ENCODE results near the gene A4GNT. TPM values are rescaled to one million over a fixed set of nuclear protein-coding genes. Genes with fewer than 3 reads are reported as not detected.

The A4GNT gene
- total and polyA plus RNA-seq, 4 donors, result 0.07 to 0.42 (median 0.17) TPM; not detected in 1

DNA sequence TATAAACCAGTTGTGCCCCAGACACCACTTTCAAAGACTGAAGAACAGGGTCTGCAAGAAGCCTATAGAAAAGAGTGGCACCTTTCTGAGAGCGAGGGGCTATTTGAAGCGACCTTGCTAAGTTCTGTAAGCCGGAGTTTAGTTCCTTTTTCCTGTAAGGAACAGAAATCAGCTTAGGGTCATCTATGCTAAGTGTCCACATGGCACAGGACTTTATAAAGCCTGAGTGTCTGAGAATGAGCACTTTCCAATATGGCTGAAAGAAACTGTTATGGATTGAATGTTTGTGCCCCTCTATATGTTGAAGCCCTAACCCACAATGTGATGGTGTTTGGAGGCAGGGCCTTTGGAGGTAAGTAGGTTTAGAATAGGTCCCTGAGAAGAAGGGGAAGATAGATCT is 4.0 kb upstream of the A4GNT start:
- H3K9me3 ChIP-seq (ENCODE audit: control insufficient read depth in 4 of 4, low read length in 3 of 4), result no peaks in the 10 kb centered on the region
- no peaks in the 10 kb centered on the region for H3K4me1 ChIP-seq (ENCODE audit: control insufficient read depth in 4 of 4, insufficient read depth in 4 of 4, low read length in 3 of 4)
- no peaks in the 10 kb centered on the region for H3K36me3 ChIP-seq (ENCODE audit: control insufficient read depth in 4 of 4, insufficient read depth in 3 of 4, low read depth in 1 of 4, low read length in 3 of 4)
- no peak overlapping the region for H3K4me3 ChIP-seq (ENCODE audit: low read depth in 1 of 3, low read length in 3 of 3)
- H3K27ac ChIP-seq (ENCODE audit: low read depth in 1 of 2, low read length in 2 of 2), result no peak overlapping the region
- TF ChIP-seq, protein P1, sequence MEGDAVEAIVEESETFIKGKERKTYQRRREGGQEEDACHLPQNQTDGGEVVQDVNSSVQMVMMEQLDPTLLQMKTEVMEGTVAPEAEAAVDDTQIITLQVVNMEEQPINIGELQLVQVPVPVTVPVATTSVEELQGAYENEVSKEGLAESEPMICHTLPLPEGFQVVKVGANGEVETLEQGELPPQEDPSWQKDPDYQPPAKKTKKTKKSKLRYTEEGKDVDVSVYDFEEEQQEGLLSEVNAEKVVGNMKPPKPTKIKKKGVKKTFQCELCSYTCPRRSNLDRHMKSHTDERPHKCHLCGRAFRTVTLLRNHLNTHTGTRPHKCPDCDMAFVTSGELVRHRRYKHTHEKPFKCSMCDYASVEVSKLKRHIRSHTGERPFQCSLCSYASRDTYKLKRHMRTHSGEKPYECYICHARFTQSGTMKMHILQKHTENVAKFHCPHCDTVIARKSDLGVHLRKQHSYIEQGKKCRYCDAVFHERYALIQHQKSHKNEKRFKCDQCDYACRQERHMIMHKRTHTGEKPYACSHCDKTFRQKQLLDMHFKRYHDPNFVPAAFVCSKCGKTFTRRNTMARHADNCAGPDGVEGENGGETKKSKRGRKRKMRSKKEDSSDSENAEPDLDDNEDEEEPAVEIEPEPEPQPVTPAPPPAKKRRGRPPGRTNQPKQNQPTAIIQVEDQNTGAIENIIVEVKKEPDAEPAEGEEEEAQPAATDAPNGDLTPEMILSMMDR (IDR thresholded peaks at IDR 0.05; ENCODE audit: low read depth, low read length, missing input control), result no peak
- TF ChIP-seq JUND (IDR thresholded peaks at IDR 0.05) (no peak), HNF4A (conservative IDR thresholded peaks at IDR 0.05) (no peak), EGR1 (IDR thresholded peaks at IDR 0.05; ENCODE audit: low read depth in 2 of 2) (no peak), FOXA2 (IDR thresholded peaks at IDR 0.05) (no peak), GABPA (IDR thresholded peaks at IDR 0.05 in 1 of 2, conservative IDR thresholded peaks at IDR 0.05 in 1 of 2) (no peak), YY1 (IDR thresholded peaks at IDR 0.05) (no peak), NR2F2 (IDR thresholded peaks at IDR 0.05) (no peak), TAF1 (conservative IDR thresholded peaks at IDR 0.05) (no peak), RAD21 (IDR thresholded peaks at IDR 0.05) (no peak), SP1 (IDR thresholded peaks at IDR 0.05) (no peak), FOXA1 (IDR thresholded peaks at IDR 0.05) (no peak), HNF4G (IDR thresholded peaks at IDR 0.05) (no peak), RXRA (IDR thresholded peaks at IDR 0.05) (no peak)
- TF ChIP-seq, protein P2, sequence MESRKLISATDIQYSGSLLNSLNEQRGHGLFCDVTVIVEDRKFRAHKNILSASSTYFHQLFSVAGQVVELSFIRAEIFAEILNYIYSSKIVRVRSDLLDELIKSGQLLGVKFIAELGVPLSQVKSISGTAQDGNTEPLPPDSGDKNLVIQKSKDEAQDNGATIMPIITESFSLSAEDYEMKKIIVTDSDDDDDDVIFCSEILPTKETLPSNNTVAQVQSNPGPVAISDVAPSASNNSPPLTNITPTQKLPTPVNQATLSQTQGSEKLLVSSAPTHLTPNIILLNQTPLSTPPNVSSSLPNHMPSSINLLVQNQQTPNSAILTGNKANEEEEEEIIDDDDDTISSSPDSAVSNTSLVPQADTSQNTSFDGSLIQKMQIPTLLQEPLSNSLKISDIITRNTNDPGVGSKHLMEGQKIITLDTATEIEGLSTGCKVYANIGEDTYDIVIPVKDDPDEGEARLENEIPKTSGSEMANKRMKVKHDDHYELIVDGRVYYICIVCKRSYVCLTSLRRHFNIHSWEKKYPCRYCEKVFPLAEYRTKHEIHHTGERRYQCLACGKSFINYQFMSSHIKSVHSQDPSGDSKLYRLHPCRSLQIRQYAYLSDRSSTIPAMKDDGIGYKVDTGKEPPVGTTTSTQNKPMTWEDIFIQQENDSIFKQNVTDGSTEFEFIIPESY (IDR thresholded peaks at IDR 0.05), result no peak
- TF ChIP-seq, protein P3, sequence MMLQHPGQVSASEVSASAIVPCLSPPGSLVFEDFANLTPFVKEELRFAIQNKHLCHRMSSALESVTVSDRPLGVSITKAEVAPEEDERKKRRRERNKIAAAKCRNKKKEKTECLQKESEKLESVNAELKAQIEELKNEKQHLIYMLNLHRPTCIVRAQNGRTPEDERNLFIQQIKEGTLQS (IDR thresholded peaks at IDR 0.05), result no peak
- TF ChIP-seq, protein P4, sequence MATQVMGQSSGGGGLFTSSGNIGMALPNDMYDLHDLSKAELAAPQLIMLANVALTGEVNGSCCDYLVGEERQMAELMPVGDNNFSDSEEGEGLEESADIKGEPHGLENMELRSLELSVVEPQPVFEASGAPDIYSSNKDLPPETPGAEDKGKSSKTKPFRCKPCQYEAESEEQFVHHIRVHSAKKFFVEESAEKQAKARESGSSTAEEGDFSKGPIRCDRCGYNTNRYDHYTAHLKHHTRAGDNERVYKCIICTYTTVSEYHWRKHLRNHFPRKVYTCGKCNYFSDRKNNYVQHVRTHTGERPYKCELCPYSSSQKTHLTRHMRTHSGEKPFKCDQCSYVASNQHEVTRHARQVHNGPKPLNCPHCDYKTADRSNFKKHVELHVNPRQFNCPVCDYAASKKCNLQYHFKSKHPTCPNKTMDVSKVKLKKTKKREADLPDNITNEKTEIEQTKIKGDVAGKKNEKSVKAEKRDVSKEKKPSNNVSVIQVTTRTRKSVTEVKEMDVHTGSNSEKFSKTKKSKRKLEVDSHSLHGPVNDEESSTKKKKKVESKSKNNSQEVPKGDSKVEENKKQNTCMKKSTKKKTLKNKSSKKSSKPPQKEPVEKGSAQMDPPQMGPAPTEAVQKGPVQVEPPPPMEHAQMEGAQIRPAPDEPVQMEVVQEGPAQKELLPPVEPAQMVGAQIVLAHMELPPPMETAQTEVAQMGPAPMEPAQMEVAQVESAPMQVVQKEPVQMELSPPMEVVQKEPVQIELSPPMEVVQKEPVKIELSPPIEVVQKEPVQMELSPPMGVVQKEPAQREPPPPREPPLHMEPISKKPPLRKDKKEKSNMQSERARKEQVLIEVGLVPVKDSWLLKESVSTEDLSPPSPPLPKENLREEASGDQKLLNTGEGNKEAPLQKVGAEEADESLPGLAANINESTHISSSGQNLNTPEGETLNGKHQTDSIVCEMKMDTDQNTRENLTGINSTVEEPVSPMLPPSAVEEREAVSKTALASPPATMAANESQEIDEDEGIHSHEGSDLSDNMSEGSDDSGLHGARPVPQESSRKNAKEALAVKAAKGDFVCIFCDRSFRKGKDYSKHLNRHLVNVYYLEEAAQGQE (IDR thresholded peaks at IDR 0.05), result no peak
- TF ChIP-seq, protein P5, sequence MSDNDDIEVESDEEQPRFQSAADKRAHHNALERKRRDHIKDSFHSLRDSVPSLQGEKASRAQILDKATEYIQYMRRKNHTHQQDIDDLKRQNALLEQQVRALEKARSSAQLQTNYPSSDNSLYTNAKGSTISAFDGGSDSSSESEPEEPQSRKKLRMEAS (IDR thresholded peaks at IDR 0.05), result no peak
- 63% methylated on average over 3 of the region's 3 CpGs for WGBS
- no peak overlapping the region for H3K9ac ChIP-seq (ENCODE audit: low read depth in 1 of 2, low read length in 2 of 2)
- DNase-seq (ENCODE audit: low spot score), result no peak
- no peaks in the 10 kb centered on the region for H3K27me3 ChIP-seq (ENCODE audit: control insufficient read depth in 4 of 4, insufficient read depth in 4 of 4, low read length in 3 of 4)
